ENCODE results near the gene MAP3K21.

Gene MAP3K21

GRCh38 chr1:233390842-233391737, 63.6 kb downstream of the MAP3K21 start:
- no peak for DNase-seq

GRCh38 chr1:233393084-233393840, 65.7 kb downstream of the MAP3K21 start:
- DNase-seq, result no peak

- no peak for DNase-seq
These were observed 66.6 kb downstream of the MAP3K21 start for GRCh38 chr1:233393926-233394680.

GRCh38 chr1:233394860-233395717, 67.6 kb downstream of the MAP3K21 start:
- no peak for DNase-seq

- DNase-seq, result no peak
These were observed 68.5 kb downstream of the MAP3K21 start for GRCh38 chr1:233395863-233396646.

GRCh38 chr1:233406339-233406960, 78.9 kb downstream of the MAP3K21 start:
- no peak for DNase-seq

- no peak for DNase-seq
These were observed 79.6 kb downstream of the MAP3K21 start for GRCh38 chr1:233406994-233407631.

- DNase-seq, result no peak
These were observed 82.0 kb downstream of the MAP3K21 start for GRCh38 chr1:233409540-233409939.

GRCh38 chr1:233410906-233411305, 83.4 kb downstream of the MAP3K21 start:
- DNase-seq, result no peak

GRCh38 chr1:233412812-233413211, 85.3 kb downstream of the MAP3K21 start:
- no peak for DNase-seq

- no peak for DNase-seq
These were observed 93.8 kb downstream of the MAP3K21 start for GRCh38 chr1:233421293-233421692.

- DNase-seq, result no peak
These were observed 97.3 kb downstream of the MAP3K21 start for GRCh38 chr1:233424779-233425178.

GRCh38 chr1:233427907-233428306, 100.4 kb downstream of the MAP3K21 start:
- no peak for DNase-seq

- no peak for DNase-seq
These were observed 104.4 kb downstream of the MAP3K21 start for GRCh38 chr1:233431753-233432403.

- no peak for DNase-seq
These were observed 105.4 kb downstream of the MAP3K21 start for GRCh38 chr1:233432916-233433315.

GRCh38 chr1:233433436-233434210, 106.1 kb downstream of the MAP3K21 start:
- DNase-seq, result no peak

Measured in activated CD4-positive, alpha-beta T cell treated with anti-CD3 and anti-CD28 coated beads for 1 hour (primary cell).